ENCODE data around the gene ADGRV1.

The ADGRV1 gene

GRCh38 chr5:90807496-90807895 is 248.9 kb downstream of the ADGRV1 start:
- TF ChIP-seq SIN3A (IDR thresholded peaks at IDR 0.05; ENCODE audit: borderline replicate concordance, insufficient read depth, low read length) = no peak
- TF ChIP-seq TAF1 (IDR thresholded peaks at IDR 0.05; ENCODE audit: borderline replicate concordance, insufficient read depth, low read length) = no peak
- no peak for TF ChIP-seq FOXP2 (optimal IDR thresholded peaks at IDR 0.05; ENCODE audit: borderline replicate concordance, extremely low read depth, extremely low read length, insufficient read depth)
- TF ChIP-seq POLR2AphosphoS5 (IDR thresholded peaks at IDR 0.05; ENCODE audit: low read depth, low read length) = no peak
- TF ChIP-seq REST (IDR thresholded peaks at IDR 0.05; ENCODE audit: insufficient read depth in 1 of 2, low read depth in 2 of 2, low read length in 2 of 2) = no peak

DNA sequence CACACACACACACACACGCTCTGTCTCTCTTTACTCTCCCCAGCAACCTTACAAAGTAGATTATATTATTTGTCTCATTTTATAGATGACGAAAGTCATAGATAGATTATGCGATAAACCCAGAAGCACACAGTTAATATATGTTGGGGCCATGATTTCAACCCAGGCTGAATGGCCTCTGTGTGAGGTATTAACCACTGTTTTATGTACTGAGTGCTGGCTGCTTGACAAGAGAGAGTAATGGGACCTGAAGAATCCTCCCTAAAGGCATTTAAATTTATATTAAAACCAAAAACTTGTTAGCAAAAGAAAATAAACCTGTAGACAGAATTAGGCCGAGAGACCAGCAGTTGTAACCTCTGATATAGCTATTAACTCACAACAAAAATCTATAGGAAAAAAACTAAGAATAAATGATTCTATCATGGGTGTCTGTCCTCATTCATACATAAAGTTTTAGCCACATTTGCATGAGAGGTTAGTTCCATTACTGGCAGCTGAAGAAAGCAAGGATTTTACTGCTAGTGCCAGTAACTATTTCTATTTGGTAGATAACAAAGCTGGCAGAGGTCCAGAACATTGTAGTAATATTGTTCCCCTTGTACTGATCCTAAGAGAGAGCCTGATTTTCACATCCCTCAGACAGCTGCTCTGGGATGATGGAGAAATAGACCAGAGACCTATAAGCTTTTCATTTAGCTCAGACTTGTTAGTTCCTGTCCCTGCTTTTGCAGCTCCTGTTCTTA is 250.9 kb downstream of the ADGRV1 start:
- no peak for TF ChIP-seq FOXP2 (optimal IDR thresholded peaks at IDR 0.05; ENCODE audit: borderline replicate concordance, extremely low read depth, extremely low read length, insufficient read depth)
- no peak for TF ChIP-seq POLR2AphosphoS5 (IDR thresholded peaks at IDR 0.05; ENCODE audit: low read depth, low read length)
- TF ChIP-seq SIN3A (IDR thresholded peaks at IDR 0.05; ENCODE audit: borderline replicate concordance, insufficient read depth, low read length) = no peak
- TF ChIP-seq REST (IDR thresholded peaks at IDR 0.05; ENCODE audit: insufficient read depth in 1 of 2, low read depth in 2 of 2, low read length in 2 of 2) = no peak
- TF ChIP-seq TAF1 (IDR thresholded peaks at IDR 0.05; ENCODE audit: borderline replicate concordance, insufficient read depth, low read length) = no peak

DNA sequence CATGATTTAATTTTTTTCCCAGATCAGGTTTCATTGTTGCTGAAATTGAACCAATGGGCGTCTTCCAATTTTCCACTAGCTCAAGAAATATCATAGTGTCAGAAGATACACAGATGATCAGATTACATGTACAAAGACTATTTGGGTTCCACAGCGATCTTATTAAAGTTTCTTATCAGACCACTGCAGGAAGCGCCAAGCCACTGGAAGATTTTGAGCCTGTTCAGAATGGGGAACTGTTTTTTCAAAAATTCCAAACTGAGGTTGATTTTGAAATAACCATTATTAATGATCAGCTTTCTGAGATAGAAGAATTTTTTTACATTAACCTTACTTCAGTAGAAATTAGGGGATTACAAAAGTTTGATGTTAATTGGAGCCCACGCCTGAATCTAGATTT is 251.6 kb downstream of the ADGRV1 start:
- TF ChIP-seq REST (IDR thresholded peaks at IDR 0.05; ENCODE audit: insufficient read depth in 1 of 2, low read depth in 2 of 2, low read length in 2 of 2) (no peak), TAF1 (IDR thresholded peaks at IDR 0.05; ENCODE audit: borderline replicate concordance, insufficient read depth, low read length) (no peak), POLR2AphosphoS5 (IDR thresholded peaks at IDR 0.05; ENCODE audit: low read depth, low read length) (no peak), FOXP2 (optimal IDR thresholded peaks at IDR 0.05; ENCODE audit: borderline replicate concordance, extremely low read depth, extremely low read length, insufficient read depth) (no peak), SIN3A (IDR thresholded peaks at IDR 0.05; ENCODE audit: borderline replicate concordance, insufficient read depth, low read length) (no peak)

- no peak for TF ChIP-seq REST (IDR thresholded peaks at IDR 0.05; ENCODE audit: insufficient read depth in 1 of 2, low read depth in 2 of 2, low read length in 2 of 2)
- TF ChIP-seq SIN3A (IDR thresholded peaks at IDR 0.05; ENCODE audit: borderline replicate concordance, insufficient read depth, low read length) = no peak
- no peak for TF ChIP-seq TAF1 (IDR thresholded peaks at IDR 0.05; ENCODE audit: borderline replicate concordance, insufficient read depth, low read length)
- no peak for TF ChIP-seq POLR2AphosphoS5 (IDR thresholded peaks at IDR 0.05; ENCODE audit: low read depth, low read length)
- no peak for TF ChIP-seq FOXP2 (optimal IDR thresholded peaks at IDR 0.05; ENCODE audit: borderline replicate concordance, extremely low read depth, extremely low read length, insufficient read depth)
These were observed 254.8 kb downstream of the ADGRV1 start for GRCh38 chr5:90813392-90813791.

All from PFSK-1 (cell line).